ENCODE data around the gene DCAF15. TPM values are rescaled to one million over a fixed set of nuclear protein-coding genes. Genes with fewer than 3 reads are reported as not detected.

DCAF15 gene
- total and polyA plus RNA-seq, 8 donors, result 7.1 to 37.3 (median 25.8) TPM

- no peaks in the 10 kb centered on the region for H3K27me3 ChIP-seq
- H3K27ac ChIP-seq, result peak overlapping the region; percentile 77 to 92 (median 85)
- no peaks in the 10 kb centered on the region for H3K9me3 ChIP-seq
- H3K4me1 ChIP-seq, result peaks cover 15 to 36% (median 22%) of the 10 kb centered on the region in 4 donors
- peak; percentile 82 to 93 for DNase-seq
- H3K4me3 ChIP-seq, result no peak overlapping the region
- intact Hi-C loops (cut with DNase I; ENCODE audit: low total_unique reads), result no loop called here
- 29 to 75% (median 70%) methylated on average over 2 to 19 of the region's 19 CpGs for WGBS, 5 donors
- peaks cover 4 to 60% (median 54%) of the 10 kb centered on the region in 4 donors for H3K36me3 ChIP-seq
- TF ChIP-seq POLR2AphosphoS5 (IDR thresholded peaks at IDR 0.05), result peak in 1 of 3 donors; percentile 52
- TF ChIP-seq EP300 (IDR thresholded peaks at IDR 0.05), result no peak
Observed at GRCh38 chr19:13986348-13986904, 34.1 kb downstream of the DCAF15 start.

GRCh38 chr19:13987101-13987890 lies 35.0 kb downstream of the DCAF15 start:
- TF ChIP-seq EP300 (IDR thresholded peaks at IDR 0.05) (no peak), POLR2A (IDR thresholded peaks at IDR 0.05) (no peak), POLR2AphosphoS5 (IDR thresholded peaks at IDR 0.05) (no peak), CTCF (IDR thresholded peaks at IDR 0.05) (no peak)
- H3K27me3 ChIP-seq, result no peaks in the 10 kb centered on the region
- H3K4me3 ChIP-seq, result no peak overlapping the region
- peak overlapping the region; percentile 77 to 92 (median 85) for H3K27ac ChIP-seq
- 59 to 66% (median 62%) methylated on average over 17 of the region's 17 CpGs for WGBS, 5 donors
- peak in 1 of 2 donors; percentile 45 for DNase-seq
- H3K9me3 ChIP-seq, result no peaks in the 10 kb centered on the region
- H3K36me3 ChIP-seq, result peaks cover 2 to 59% (median 54%) of the 10 kb centered on the region in 4 donors
- intact Hi-C loops (cut with DNase I; ENCODE audit: low total_unique reads), result no loop called here
- peaks cover 15 to 36% (median 22%) of the 10 kb centered on the region in 4 donors for H3K4me1 ChIP-seq

GRCh38 chr19:13989487-13989886 lies 37.2 kb downstream of the DCAF15 start:
- Histone ChIP-seq H3K4me3 (no peak overlapping the region), H3K4me1 (peaks cover 15 to 36% (median 22%) of the 10 kb centered on the region in 4 donors), H3K9me3 (no peaks in the 10 kb centered on the region), H3K27ac (no peak overlapping the region), H3K36me3 (peaks cover 4 to 58% (median 55%) of the 10 kb centered on the region in 4 donors), H3K27me3 (no peaks in the 10 kb centered on the region)
- no peak for DNase-seq
- no peak for TF ChIP-seq EP300 (IDR thresholded peaks at IDR 0.05)
- no peak for TF ChIP-seq POLR2AphosphoS5 (IDR thresholded peaks at IDR 0.05)
- no peak for TF ChIP-seq CTCF (IDR thresholded peaks at IDR 0.05)
- no peak for TF ChIP-seq POLR2A (IDR thresholded peaks at IDR 0.05)
- intact Hi-C loops (cut with DNase I; ENCODE audit: low total_unique reads), result no loop called here
- WGBS, 5 donors, result 84 to 90% (median 89%) methylated on average over 7 of the region's 7 CpGs

- Histone ChIP-seq H3K4me1 (peaks cover 15 to 35% (median 22%) of the 10 kb centered on the region in 4 donors), H3K27ac (no peak overlapping the region), H3K36me3 (peaks cover 4 to 60% (median 55%) of the 10 kb centered on the region in 4 donors), H3K27me3 (no peaks in the 10 kb centered on the region), H3K9me3 (no peaks in the 10 kb centered on the region), H3K4me3 (no peak overlapping the region)
- TF ChIP-seq POLR2A (IDR thresholded peaks at IDR 0.05) (no peak), POLR2AphosphoS5 (IDR thresholded peaks at IDR 0.05) (no peak), CTCF (IDR thresholded peaks at IDR 0.05) (no peak), EP300 (IDR thresholded peaks at IDR 0.05) (no peak)
- no peak for DNase-seq
- 88 to 96% (median 94%) methylated on average over 8 of the region's 8 CpGs for WGBS, 5 donors
- intact Hi-C loops (cut with DNase I; ENCODE audit: low total_unique reads), result no loop called here
Observed at GRCh38 chr19:13990085-13990484, 37.8 kb downstream of the DCAF15 start.
